NCI-H1436 treated with DMSO at 0.1 percent for 48 hours (cell line): ENCODE measurements around the gene ACOX1.
A peak's percentile ranks its signal among the peaks of the same experiment; 100 is the strongest.

Source experiments
- DNase-seq: peaks from one replicate; lab custom pipeline; 2025; lab: John Stamatoyannopoulos, UW

The ACOX1 gene

DNA sequence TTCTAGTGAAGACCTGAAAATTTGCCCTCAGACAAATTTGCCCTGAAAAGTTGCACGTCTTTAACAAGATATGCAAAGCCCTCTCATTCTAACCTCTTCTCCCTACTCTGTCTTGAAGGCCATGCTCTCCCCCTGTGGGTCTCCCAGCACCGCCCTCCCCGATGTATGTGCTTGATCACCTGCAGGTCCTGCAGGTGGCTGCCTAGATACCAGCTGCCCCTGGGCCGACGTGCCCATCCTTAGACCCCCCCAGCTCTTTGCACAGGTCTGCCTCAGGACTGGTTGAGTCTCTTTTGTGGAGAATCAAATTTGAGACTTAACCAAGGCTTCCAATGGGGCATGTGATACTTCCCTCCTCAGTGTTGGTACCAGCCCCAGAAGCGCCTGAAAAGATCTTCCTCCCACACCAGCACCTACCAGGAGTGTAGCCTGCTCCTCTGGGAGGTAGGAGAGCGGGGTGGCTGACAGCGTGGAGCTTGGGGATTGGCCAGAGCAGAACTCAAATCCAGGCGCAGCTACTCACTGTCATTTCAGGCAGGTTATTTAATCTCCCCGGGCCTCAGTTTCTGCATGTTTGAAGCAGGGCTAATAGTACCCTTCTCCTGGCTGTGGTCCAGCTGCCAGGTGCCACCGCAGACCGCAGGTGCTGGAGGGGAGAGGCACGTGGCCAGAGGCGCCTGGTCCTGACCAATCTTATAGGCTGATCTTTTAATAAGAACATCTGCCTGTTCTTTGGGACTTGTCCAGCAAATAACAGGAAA lies 69.7 kb downstream of the ACOX1 start:
- peak; percentile 90 for DNase-seq

DNA sequence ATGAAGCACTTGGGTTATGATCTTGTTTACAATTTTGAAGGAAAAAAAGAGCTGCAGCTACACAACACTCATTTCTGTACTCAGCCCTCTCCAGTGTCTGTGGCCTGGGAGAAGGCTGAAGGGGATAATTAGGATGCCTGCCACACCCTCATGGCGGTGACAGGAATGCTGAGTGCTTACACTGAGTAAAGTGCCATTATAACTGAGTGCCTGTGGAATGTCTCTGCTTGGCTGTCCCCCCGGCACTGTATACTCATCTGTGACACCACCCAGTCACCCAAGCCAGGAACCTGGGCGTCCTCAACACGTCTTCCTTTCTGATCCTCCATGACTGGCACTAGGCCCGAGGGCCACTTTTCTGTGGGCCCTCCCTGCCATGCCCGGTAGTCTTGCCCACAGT lies 70.8 kb downstream of the ACOX1 start:
- no peak for DNase-seq

DNA sequence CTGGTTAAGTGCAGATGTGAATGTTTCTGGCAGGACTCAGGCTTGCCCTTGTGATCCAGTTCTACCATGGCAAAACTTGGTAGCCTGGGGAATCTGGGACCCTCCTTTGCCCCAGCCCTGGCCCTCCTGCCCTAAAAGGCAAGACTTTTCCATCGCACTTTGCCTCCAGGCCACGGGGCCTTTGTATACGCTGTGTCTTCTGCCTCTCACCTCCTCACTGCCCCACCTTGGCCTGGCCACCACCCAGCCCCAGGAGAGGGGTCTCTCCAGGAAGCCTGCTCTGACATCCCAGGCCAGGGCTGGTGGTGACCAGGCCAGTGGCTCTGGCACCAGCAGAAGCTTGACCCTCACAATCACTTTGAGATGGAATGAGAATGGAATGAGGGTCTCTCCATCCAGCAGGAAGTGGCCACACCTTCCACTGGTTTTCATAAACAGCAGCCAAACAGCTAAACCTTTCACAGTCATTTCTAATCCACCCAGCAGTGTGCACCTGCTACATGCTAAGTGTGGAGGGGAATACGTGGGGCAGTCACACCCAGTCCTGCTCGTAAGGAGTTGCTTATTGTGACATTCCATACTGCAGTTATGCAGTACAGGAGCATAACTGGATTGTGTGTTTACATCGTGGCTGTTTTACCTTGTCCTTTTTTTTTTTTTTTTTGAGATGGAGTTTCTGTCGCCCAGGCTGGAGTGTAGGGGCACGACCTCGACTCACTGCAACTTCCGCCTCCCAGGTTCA lies 72.7 kb downstream of the ACOX1 start:
- no peak for DNase-seq

DNA sequence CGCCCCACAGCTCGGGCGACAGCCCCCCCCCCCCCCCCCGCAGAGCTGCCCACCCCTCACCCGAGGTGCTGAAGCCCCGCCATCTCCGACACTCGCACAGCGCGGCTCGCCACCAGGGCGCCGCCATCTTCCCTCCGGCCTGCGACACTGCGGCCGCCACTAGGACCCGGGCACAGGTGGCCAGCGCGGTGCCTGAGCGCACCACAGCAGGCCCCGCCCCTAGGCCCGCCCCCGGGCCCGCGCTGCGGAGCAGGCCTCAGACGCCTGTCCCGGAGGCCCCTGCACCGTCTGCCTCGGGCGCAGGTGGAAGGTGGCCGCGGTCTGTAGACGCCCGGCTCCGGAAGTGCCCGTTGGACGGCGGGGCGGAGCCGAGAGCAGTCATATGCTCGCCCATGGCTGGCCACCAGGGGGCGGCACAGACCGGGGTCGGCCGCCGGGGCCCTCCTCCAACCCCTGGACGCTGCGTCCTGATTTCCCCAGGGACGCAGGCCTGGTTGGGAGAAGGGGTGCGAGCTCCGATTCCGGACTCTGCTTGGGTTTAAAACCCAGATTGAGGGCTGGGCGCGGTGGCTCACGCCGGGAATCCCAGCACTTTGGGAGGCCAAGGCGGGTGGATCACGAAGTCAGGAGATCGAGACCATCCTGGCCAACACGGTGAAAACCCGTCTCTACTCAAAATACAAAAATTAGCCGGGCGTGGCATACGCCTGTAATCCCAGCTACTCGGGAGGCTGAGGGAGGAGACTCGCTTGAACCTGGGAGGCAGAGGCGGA lies 74.0 kb downstream of the ACOX1 start, which contains the start of gene MRPL38:
Gene MRPL38, minus strand, starts transcription at position 136 of the 773 bp plus-strand sequence. Its CDS starts 9 bp downstream, at position 127.
- peak; percentile 76 for DNase-seq

DNA sequence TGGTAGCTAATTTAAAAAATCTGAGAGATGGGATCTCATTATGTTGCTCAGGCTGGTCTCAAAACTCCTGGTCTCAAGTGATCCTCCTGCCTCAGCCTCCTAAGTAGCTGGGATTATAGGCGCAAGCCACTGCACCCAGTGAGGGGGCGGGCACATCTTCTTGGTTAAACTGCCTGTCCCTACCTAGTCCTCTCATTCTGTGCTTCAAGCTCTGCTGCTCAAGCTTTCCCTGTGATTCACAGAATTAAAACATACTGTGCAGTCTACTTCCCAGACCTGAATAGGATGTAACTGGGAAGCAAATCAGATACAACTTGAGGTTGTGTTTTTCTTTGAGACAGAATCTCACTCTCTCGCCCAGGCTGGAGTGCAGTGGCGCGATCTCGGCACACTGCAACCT lies 76.6 kb downstream of the ACOX1 start:
- DNase-seq, result no peak

DNA sequence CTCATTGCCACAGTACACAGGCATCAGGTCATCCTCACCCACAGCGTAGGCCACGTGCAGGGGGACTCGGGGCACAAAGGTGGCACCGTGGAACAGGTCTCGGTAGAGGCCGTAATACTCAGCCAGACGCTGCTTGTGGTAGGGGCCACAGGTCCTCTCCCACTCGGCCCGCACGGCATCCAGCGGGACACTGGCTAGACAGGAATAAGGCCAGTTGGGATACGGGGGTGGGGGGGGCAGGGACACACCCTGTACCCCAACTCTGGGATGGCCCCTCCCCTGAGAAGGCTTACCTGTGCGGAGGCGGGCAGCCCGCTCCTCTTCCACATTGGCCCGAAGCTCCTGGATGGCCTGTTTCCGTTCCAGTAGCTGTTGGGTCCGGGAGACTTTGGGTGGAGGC lies 77.2 kb downstream of the ACOX1 start:
- DNase-seq, result no peak

DNA sequence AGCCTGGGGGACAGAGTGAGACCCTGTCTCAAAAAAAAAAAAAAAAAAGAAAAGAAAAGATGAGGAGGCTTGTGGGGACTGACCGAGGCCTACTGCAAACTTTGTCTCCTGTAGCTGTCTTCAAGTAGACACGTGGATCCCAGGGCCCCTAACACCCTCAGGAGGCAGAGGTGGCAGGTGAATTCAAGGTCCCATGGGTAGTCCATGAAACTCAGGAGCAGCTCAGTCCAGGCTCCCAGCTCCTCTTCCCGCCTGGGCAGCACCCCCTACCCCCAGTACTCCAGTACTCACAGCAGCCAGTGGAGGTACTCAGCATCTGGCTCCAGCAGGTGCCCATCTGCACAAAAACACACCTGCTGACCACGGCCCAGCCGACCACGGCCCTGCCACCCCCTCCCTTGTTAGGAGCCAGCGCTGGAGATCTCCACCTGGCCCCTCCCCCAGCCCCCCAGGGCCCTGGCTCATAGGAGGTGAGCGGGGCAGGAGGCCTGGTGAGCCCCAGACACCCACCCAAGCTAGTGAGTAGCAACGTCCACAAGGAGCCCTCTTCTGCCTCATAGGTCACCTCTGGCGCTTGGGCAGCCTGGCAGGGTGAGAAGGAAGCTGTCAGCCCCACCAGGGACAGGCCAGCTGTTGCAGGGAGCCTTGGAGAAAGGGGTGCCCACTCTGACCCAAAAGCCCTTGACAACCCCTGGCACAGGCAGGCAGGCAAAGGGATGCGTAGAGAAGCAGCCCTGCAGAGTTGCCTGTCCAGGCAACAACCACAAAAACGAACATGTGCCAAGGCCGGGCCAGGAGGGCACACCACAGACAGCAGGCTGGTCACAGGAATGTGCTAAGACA lies 78.1 kb downstream of the ACOX1 start:
- DNase-seq, result no peak

DNA sequence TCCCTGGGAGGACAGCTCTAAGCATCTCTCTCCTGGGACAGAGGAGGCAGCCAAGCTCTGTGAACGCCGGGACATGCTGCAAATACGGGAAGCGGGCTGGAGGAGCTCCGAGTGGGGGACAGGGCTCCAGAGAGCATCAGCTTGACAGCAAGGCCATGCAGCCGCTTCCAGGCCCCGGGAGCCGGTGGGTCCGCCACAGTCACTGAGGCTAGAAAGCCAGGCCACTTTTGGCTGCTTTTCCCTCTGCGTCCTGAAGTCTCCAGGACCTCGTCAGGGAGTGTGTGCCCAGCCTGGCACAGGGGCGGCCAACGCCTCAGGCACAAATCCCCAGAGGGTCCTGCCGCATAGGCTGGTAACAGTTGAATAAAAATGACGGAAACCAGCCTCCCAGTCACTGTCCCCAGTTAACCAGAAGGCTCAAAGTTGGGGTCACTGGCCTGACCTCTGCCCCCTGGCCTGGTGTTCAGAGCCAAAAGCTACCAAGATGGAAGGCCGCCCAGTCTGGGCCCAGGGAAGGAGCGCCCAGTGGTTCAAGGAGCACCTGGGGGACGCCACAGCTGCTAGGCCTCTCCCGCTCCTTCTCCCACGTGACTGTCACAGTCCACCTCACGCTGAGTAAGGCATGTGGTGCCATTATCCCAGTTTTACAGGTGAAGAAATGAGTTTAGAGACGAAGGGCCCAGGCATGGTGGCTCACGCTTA lies 79.0 kb downstream of the ACOX1 start:
- no peak for DNase-seq

DNA sequence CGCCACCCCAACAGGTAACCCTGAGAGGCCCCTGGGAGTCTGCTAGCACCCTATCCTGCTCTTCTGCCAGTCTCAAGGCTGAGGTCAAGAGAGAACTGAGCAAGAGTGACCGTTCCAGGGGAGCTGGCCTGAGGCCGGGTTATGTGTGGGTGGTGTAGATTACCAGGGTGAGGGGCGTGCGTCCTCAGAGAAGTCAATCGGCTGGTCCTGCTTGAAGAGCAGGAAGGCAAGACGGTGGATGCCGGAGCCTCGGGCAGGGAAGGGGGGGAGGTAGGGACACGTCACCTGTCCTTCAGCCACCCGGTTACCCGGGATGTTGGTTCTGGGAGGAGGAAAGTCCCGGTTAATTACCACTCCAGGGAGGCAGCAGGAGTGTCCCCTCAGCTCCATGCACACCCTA lies 79.6 kb downstream of the ACOX1 start:
- no peak for DNase-seq

DNA sequence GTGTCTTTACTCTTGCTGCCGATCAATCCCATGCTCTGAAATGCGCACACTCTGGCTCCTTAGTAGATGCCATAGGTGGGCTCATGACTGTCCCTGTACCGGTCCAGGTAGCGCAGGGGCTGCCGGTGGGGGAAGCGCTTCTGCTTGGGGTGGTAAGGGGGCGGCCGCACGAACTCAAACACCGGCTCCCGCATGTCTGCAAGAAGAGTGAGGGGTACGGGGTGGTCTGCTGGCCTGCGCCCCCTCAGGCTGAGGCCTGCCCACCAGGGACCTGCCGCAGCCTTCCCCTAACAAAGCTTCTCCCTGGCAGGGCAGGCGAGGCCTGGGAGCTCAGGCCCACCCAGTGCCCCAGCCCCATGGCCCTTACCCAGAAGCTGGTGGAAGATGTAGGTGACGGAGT lies 80.2 kb downstream of the ACOX1 start:
- no peak for DNase-seq

DNA sequence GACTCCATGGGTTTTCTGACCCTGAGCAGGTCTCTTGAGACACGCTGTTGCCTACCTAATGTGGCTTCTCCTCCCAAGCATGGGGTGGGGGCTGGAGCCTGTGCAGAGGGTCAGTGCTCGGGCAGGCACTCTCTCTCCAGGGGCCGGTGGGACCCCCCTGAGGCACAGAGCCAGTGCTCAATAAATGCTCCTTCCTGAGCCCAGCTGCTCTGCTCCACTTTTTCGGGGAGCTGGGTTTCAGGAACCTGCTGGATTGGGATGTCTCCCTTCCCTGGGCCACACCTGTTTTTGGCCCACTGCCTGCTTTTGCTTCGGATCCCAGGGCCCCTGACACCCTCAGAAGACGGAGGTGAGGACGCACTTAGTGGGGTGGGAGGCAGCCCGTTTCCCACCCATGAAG lies 80.9 kb downstream of the ACOX1 start:
- DNase-seq, result no peak

DNA sequence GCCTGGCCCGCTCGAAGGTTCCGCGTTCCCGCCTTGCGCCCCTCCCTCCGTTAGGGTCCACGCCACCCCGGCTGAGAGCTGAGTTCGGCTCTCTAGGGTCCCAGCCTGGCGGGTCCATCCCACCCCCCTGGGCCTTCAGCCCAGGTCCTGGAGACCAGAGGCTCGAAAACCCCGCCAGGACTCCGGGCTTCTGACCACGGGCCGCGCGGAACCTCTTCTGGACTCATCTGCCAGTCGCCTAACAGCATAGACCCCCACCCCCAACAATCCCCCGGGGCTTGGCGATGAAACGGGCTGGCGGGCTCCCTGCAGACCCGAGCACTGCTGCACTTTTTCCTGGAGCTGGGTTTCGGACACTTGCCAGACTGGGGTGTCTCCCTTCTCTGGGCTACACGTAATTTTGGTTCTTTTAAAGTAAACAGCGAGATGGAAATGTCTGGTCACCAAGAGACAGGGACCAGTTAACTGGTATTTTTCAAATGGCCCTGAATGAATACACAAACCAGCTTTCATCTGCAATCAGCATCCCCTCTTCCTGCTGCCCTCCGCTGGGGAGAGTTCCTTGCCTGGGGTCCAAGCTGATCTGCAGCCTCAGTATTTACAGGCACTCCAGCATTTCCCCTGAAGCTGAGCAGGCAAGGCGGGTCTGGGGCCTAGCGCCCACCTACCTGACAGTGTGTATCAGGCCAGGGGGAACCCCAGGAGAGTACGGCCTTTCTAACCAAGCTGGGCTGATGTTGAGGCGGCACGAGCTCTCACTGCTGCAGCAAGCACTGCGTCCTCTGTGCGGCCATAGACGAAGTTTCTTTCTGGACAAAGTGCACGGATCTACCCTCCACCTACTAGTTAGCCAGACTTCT lies 81.6 kb downstream of the ACOX1 start:
- no peak for DNase-seq

DNA sequence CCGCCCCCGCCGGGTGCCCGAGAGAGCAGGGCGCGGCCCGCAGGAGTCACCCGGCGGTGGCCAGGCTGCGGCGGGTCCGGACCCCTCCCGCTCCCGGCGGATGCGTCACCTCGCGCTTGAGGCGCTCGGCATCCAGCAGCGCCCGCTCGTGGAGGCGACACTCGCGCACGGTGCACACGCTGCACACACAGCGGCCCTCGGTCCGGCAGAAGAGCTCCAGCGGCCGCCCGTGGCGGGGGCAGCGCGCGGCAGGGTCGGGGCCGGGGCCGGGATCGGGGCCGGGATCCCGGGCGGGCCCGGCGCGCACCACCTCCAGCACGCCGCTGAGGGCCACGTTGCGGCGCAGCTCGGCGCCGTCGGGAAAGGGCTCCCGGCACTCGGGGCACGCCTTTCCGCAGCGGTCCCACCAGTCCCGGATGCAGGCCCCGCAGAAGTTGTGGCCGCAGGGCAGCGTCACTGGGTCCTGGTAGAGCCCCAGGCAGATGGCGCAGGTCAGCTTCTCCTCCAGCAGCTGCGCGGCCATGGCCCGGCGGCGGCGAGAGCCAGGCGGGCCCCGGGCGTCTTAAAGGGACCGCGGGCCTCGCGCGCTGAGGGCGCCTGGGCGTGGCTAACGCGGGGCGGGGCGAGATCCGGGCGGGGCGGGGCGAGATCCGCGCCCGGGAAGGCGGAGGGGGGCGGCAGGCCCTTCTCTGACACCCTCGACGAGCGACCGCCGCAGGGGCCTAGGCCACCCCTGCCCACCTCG lies 82.4 kb downstream of the ACOX1 start, which contains the start of gene TRIM65:
Gene TRIM65, minus strand, starts transcription at position 537 of the 745 bp plus-strand sequence. Its CDS starts 14 bp downstream, at position 523.
- no peak for DNase-seq

DNA sequence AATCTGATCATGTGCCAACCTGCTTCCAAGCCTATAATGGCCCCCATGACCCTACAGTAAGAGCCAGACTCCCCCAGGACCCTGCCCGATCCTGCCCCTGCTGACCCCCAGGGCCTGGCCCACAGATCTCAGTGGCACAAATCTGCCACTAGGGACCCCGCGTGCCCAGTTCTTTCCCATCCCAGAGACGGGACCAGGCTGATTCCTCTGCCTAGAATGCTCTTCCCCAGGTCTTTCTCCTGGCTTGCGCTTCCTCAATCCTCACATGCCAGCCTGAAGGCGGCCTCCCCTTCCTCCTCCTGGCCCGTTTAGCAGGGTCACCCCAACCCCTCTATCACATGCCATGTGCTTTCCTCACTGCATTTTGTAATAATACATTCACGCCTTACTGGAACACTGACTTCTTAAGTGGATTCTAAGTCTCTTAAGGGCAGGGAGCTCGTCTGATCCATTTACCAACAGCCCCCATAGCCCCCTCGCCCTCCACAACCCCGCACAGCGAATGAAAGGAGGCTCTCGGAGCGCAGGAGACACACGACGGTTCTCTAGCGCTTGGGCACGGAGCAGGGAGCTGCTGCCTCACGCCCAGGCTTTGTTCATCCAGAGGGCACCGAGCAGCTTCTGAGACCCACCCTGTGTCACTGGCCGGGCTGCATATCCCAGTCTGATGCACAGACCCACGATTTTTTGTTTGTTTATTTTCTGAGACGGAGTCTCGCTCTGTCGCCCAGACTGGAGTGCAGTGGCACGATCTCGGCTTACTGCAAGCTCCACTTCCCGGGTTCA lies 83.4 kb downstream of the ACOX1 start:
- no peak for DNase-seq

DNA sequence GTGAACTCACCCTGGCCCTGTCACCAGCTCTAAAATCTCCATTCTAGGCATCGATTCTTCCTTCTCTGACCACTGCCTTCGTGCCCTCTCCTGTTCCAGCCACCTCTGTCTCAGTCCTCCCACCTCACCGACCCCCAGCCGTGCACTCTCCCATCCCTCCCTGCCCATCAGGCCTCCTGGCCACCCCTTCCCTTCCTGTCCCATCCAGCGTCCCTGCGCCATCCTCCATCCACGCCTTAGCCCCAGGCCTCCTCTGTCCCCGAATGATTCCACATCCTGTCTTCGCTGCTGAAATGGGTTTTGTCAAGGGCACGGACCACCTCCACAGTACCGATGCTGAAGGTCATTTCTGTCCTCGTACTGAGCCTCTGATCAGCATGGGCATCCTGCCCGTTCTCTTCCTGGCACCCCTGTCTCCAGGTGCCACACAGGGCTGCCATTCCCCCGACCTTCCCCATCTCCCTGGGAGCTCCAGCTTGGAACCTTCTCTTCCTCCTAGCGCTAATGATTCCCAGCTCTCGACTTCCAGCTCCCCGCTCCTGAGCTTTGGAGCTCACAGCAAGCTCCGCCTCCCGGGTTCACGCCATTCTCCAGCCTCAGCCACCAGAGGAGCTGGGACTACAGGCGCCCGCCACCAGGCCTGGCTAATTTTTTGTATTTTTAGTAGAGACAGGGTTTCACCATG lies 84.8 kb downstream of the ACOX1 start:
- DNase-seq, result no peak

DNA sequence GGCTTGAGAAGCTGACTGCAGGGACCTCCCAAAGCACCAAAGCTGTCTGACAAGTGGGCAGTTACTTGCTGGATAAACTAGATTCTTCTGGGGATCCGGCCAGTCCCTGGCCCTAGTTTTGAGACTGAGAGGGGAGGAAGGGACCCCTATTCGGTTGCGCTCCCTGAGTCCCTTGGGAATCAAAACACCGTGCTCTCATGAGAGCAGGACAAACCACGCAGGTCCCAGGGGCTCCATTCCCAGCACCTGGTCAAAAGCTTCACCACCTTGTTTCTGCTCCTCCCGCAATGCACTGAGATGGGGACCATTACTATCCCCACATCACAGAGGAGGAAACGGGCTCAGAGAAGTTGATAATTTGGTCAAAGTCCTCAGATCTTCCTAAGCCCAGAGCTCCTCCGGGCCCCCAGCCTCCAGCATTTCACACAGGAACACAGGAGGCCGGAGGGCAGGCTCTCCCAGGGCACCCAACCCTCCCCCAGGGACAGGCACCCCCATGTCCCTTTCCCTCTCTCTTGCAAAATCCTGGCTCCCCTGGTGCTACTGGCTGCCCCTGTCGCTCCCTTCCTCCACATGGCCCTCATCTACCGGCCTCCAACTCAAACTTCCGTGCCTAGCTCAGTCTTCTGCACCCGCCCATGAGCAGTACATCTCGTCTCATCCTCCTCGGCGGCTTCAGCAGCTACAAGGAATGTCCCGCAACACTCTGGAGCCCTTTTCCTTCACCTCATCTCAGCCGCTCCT lies 85.5 kb downstream of the ACOX1 start:
- no peak for DNase-seq

DNA sequence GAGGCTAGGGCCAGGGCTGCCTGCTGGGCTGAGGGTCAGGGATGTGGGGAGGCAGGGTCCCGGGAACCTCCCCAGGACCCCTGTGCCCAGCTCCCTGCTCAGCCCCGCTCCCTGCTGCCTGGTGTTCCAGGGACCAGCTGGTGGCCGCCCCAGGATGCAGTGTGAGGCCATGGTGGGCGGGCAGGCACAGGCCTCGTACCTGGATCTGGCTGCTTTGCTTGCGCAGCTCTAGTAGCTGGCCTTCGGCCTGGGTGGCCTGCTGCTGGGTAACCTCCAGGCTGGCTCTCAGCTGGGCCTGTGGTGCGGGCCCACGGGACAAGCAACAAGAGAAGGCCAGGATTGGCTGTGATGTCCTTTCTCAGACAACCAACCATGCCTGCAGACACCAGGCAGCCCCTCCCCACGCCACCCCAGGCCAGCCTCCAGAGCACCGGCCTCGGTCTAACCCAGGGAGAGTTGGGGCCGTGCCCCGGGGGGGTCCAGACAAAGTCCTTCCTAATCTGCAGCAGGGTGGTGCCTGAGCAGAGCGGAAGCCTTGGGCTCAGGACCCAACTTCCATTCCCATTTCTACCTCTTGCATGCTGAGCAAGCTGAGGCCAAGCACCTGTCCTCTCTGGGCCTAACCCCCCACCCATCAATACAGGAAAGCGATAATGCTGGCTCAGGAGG lies 86.3 kb downstream of the ACOX1 start:
- no peak for DNase-seq
